Heart left ventricle (tissue), 16 donors: Measurements from ENCODE around the gene UBE2K. TPM values are rescaled to one million over a fixed set of nuclear protein-coding genes. Genes with fewer than 3 reads are reported as not detected.
"Not testable (repeated sequence)": the region's sequence is repeated elsewhere in the genome, so short reads cannot be mapped to it uniquely, and the experiment has no call there.

Source experiments
- ATAC-seq, 4 donors: fragments of 200-7000 bp; cut with Tn5 transposase; one replicate each; pipeline ENCODE4 v1.9.1; 2020 to 2022; ENCODE audit warnings: moderate library complexity in 4 of 4, mild to moderate bottlenecking in 3 of 4, moderate number of reproducible peaks in 1 of 4
- DNase-seq, 5 donors: peaks; one replicate each; pipeline ENCODE4 v3.0.0-alpha.2; 2020
- H3K27ac ChIP-seq, 12 donors: fragments of 200-600 bp; sonication (generic) in 4 of 12; one replicate each; pipeline versions ENCODE4 v1.5.0 to v1.8.0; 2016 to 2022; ENCODE audit warnings: mild to moderate bottlenecking in 2 of 12
- H3K27me3 ChIP-seq, 9 donors: fragments of 200-600 bp; sonication (generic) in 2 of 9; one replicate each; pipeline versions ENCODE4 v1.5.1 to v1.8.0; 2016 to 2022; ENCODE audit warnings: mild to moderate bottlenecking in 3 of 9
- H3K36me3 ChIP-seq, 9 donors: fragments of 200-600 bp; sonication (generic) in 2 of 9; one replicate each; pipeline versions ENCODE4 v1.5.0 to v1.8.0; 2018 to 2022; ENCODE audit warnings: mild to moderate bottlenecking in 2 of 9
- H3K4me1 ChIP-seq, 12 donors: fragments of 200-600 bp; sonication (generic) in 4 of 12; one replicate each; pipeline versions ENCODE4 v1.5.0 to v1.8.0; 2016 to 2022; ENCODE audit warnings: mild to moderate bottlenecking in 3 of 12
- H3K4me3 ChIP-seq, 12 donors: fragments of 200-600 bp; sonication (generic) in 4 of 12; one replicate each; pipeline versions ENCODE4 v1.5.0 to v1.8.0; 2017 to 2022; ENCODE audit warnings: mild to moderate bottlenecking in 9 of 12, moderate library complexity in 4 of 12
- H3K9me3 ChIP-seq, 12 donors: fragments of 200-600 bp; sonication (generic) in 4 of 12; one replicate each; pipeline versions ENCODE4 v1.5.0 to v1.8.0; 2016 to 2022; ENCODE audit warnings: mild to moderate bottlenecking in 1 of 12
- CTCF ChIP-seq, 12 donors: fragments of 200-600 bp; sonication (generic) in 4 of 12; IDR thresholded peaks; one replicate each; pipeline versions ENCODE4 v1.5.0 to v1.8.0; 2018 to 2022; ENCODE audit warnings: antibody characterized with exemption in 12 of 12, mild to moderate bottlenecking in 5 of 12
- POLR2A ChIP-seq, 2 donors: fragments of 450-650 bp; IDR thresholded peaks; one replicate each; pipeline ENCODE4 v1.6.1; 2017; ENCODE audit warnings: antibody characterized with exemption in 2 of 2, mild to moderate bottlenecking in 2 of 2, moderate library complexity in 2 of 2
- WGBS, 4 donors: extraction: QIAGEN DNeasy Blood & Tissue Kit in 2 of 4; methylation state at CpG; one replicate each; pipeline versions ENCODE4 v1.1.5 to v1.1.7; 2013 to 2018; 5-methylcytosine and 5-hydroxymethylcytosine counted together
- intact Hi-C, 10 donors: fragments of 100-400 bp; cut with DNase I; formaldehyde crosslinking; loops; one replicate each; pipeline versions ENCODE4 v1.11.1 to v1.14.2; 2022
- polyA plus RNA-seq, 2 donors: library from polyadenylated mRNA; stranded (reverse); fragments of 200-250 nt; gene quantifications; one replicate each; pipeline ENCODE4 v1.2.3, GENCODE V29; 2013
- total RNA-seq, 9 donors: library from RNA; depleted of rRNA in 2 of 9; stranded (reverse); fragments of >200 nt in 2 of 9; fragmentation: NEBNext Ultra II Directional in 3 of 9; extraction: Animal tissue kit (Norgen Biotek cat#: 25700) in 3 of 9; gene quantifications; one replicate each; pipeline versions ENCODE4 v1.1.0 to v1.2.4, GENCODE V29; 2016 to 2023
- donor health status: ischemic (EF 13 %, LVEDD 7.1; RV severe dilation, severe dysfunction).
- donor health status: healthy with polysubstance abuse.
- donor health status: DM: no; HTN: yes; CAD: no.
- donor health status: DM: no; HTN: no; CAD: no.
- donor health status: ischemic (EF 25% LVEDD 6.9; RV normal size, moderate dysfunction).
- donor health status: ischemic (EF 25% LVEDD 5.7; RV mildly dilated, moderate dysfunction).
- donor health status: healthy.
- donor health status: DM: yes; HTN: yes; CAD: no.
- donor health status: ischemic (EF 35%, LVEDD 5.7; RV mildly dilated, moderate dysfunction).
- donor health status: nonischemic (EF 11% LVEDD 7.7; RV severe dilation, severe dysfunction).
- donor health status: DM: yes; HTN: yes; CAD: no.
- donor health status: PGD.
- donor health status: ischemic (EF 29% LVEDD 5.4; RV normal size, mild dysfunction).
- donor health status: nonischemic (EF 23%, LVEDD 6.1; RV moderate dilation, normal function).

The UBE2K gene
- total and polyA plus RNA-seq, 11 donors = 17.9 to 66.9 (median 52.5) TPM

DNA sequence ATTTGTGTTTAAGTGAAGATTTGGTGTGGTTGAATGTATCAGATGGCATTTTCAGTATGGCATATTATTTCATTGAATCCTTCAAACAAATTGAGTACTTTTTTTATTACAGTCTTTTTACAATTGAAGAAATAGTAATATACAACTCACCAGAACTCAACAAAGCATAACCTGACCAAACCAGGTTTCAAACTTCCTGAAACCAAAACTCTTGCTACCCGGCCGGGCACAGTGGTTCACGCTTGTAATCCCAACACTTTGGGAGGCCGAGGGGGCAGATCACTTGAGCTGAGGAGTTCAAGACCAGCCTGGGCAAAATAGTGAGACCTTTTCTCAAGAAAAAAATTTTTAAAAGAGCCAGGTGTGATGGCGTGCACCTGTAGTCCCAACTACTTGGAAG is 94.2 kb downstream of the UBE2K start:
- ATAC-seq (no peak), DNase-seq (no peak)
- Histone ChIP-seq H3K27me3 (no peaks in the 10 kb centered on the region), H3K36me3 (no peaks in the 10 kb centered on the region), H3K4me1 (no peaks in the 10 kb centered on the region), H3K4me3 (no peak overlapping the region), H3K27ac (no peak overlapping the region), H3K9me3 (no peaks in the 10 kb centered on the region)
- 90 to 96% (median 93%) methylated on average over 5 of the region's 5 CpGs for WGBS, 4 donors
- intact Hi-C loops = no loop called here
- TF ChIP-seq POLR2A (IDR thresholded peaks at IDR 0.05) (no peak), CTCF (IDR thresholded peaks at IDR 0.05) (no peak)

DNA sequence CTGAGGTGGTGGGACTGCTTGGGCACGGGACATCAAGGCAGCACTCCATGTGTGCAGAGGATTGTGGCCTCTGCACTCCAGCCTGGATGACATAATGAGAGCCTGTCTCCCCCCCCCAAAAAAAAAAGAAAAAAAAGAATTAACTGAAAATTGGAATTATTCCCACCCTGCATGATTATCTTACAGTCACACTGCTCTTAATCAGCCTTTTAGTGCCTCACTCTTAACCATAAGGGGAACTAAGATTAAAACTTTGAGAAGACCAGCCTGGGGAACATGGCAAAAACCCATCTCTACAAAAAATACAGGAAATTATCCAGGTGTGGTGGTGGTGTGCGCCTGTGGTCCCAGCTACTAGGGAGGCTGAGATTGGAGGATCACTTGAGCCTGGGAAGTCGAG is 94.6 kb downstream of the UBE2K start:
- DNase-seq = no peak
- intact Hi-C loops = no loop called here
- ATAC-seq = no peak
- Histone ChIP-seq H3K4me3 (no peak overlapping the region), H3K27me3 (no peaks in the 10 kb centered on the region), H3K36me3 (no peaks in the 10 kb centered on the region), H3K4me1 (no peaks in the 10 kb centered on the region), H3K27ac (no peak overlapping the region), H3K9me3 (no peaks in the 10 kb centered on the region)
- 88 to 95% (median 91%) methylated on average over 3 of the region's 3 CpGs for WGBS, 4 donors
- TF ChIP-seq CTCF (IDR thresholded peaks at IDR 0.05) (no peak), POLR2A (IDR thresholded peaks at IDR 0.05) (no peak)

GRCh38 chr4:39792976-39793375 is 95.0 kb downstream of the UBE2K start:
- 93 to 96% (median 95%) methylated on average over 13 of the region's 13 CpGs for WGBS, 4 donors
- H3K9me3 ChIP-seq, intact Hi-C loops, H3K4me1 ChIP-seq, H3K27ac ChIP-seq, H3K27me3 ChIP-seq, DNase-seq, H3K4me3 ChIP-seq, H3K36me3 ChIP-seq, ATAC-seq: not testable (repeated sequence)

DNA sequence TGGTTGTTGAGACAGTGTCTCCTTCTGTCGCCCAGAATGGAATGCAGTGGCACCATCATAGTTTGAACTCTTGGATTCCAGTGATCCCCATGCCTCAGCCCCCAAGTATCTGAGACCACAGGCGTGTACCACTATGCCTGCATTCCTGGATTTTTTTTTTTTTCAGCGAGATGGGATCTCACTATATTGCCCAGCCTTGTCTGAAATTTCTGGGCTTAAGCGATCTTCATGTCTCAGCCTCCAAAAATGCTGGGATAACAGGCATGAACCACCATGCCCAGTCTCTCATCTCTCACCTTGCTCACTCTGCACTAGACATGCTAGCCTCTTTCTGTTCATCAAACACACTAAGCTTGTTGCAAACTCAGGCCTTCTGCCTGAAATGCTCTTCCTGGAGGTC is 104.1 kb downstream of the UBE2K start:
- intact Hi-C loops = no loop called here
- no peak overlapping the region for H3K4me3 ChIP-seq
- DNase-seq (no peak), ATAC-seq (no peak)
- H3K27me3 ChIP-seq = no peaks in the 10 kb centered on the region
- no peaks in the 10 kb centered on the region for H3K9me3 ChIP-seq
- no peaks in the 10 kb centered on the region for H3K36me3 ChIP-seq
- no peak for TF ChIP-seq POLR2A (IDR thresholded peaks at IDR 0.05)
- TF ChIP-seq CTCF (IDR thresholded peaks at IDR 0.05) = no peak
- H3K4me1 ChIP-seq = no peaks in the 10 kb centered on the region
- WGBS, 4 donors = 74 to 92% (median 88%) methylated on average over 4 of the region's 4 CpGs
- no peak overlapping the region for H3K27ac ChIP-seq

GRCh38 chr4:39808231-39808749 is 110.4 kb downstream of the UBE2K start:
- 67 to 79% (median 74%) methylated on average over 8 of the region's 8 CpGs for WGBS, 4 donors
- H3K4me1 ChIP-seq = no peaks in the 10 kb centered on the region
- no peak for DNase-seq

More at GRCh38 chr4:39808231-39808749, 110.4 kb downstream of the UBE2K start:
- Histone ChIP-seq H3K9me3 (no peaks in the 10 kb centered on the region), H3K27ac (no peak overlapping the region), H3K4me3 (no peak overlapping the region), H3K36me3 (no peaks in the 10 kb centered on the region), H3K27me3 (no peaks in the 10 kb centered on the region)
- ATAC-seq = no peak
- TF ChIP-seq POLR2A (IDR thresholded peaks at IDR 0.05) (no peak), CTCF (IDR thresholded peaks at IDR 0.05) (no peak)
- intact Hi-C loops = no loop called here
